SK-N-MC (cell line): ENCODE results near the gene C22orf42.
"Not testable (repeated sequence)": the region's sequence is repeated elsewhere in the genome, so short reads cannot be mapped to it uniquely, and the experiment has no call there.

Experiments used
- DNase-seq: peaks from one replicate; pipeline ENCODE4 v3.0.0-alpha.2; 2011; ENCODE audit warnings: low read depth, low spot score
- H3K27ac ChIP-seq: fragments of 200-600 bp; sonication (generic); 2 replicates; pipeline ENCODE4 v1.5.1; 2016; ENCODE audit warnings: mixed run types
- H3K36me3 ChIP-seq: fragments of 200-600 bp; sonication (generic); 2 replicates; pipeline ENCODE4 v1.6.1; 2017; ENCODE audit warnings: antibody characterized with exemption, low read length, mixed read lengths; ENCODE audit not compliant: insufficient read depth
- H3K4me3 ChIP-seq: fragments of 200-600 bp; sonication (generic); 2 replicates; pipeline ENCODE4 v1.5.1; 2016
- H3K9ac ChIP-seq: fragments of 200-600 bp; sonication (generic); 2 replicates; pipeline ENCODE4 v1.8.0; 2017; ENCODE audit warnings: mixed run types, mixed read lengths; ENCODE audit not compliant: insufficient read length
- H3K9me3 ChIP-seq: fragments of 200-600 bp; sonication (generic); 2 replicates; pipeline ENCODE4 v1.6.1; 2017; ENCODE audit warnings: low read depth, mild to moderate bottlenecking, antibody characterized with exemption, low read length, moderate library complexity, mixed read lengths
- EZH2 ChIP-seq: fragments of 200-600 bp; sonication (generic); IDR thresholded peaks from one replicate; pipeline ENCODE4 v1.6.1; 2017; ENCODE audit warnings: antibody characterized with exemption
- FOXP2 ChIP-seq: optimal IDR thresholded peaks from 2 replicates; pipeline ENCODE3; 2011; ENCODE audit warnings: mild to moderate bottlenecking, moderate library complexity; ENCODE audit not compliant: insufficient read depth; ENCODE audit errors: extremely low read length, control extremely low read depth
- POLR2AphosphoS5 ChIP-seq: IDR thresholded peaks from 2 replicates; pipeline ENCODE4 v1.6.1; 2012; ENCODE audit warnings: mild to moderate bottlenecking, low read depth, low read length, borderline replicate concordance

The C22orf42 gene

DNA sequence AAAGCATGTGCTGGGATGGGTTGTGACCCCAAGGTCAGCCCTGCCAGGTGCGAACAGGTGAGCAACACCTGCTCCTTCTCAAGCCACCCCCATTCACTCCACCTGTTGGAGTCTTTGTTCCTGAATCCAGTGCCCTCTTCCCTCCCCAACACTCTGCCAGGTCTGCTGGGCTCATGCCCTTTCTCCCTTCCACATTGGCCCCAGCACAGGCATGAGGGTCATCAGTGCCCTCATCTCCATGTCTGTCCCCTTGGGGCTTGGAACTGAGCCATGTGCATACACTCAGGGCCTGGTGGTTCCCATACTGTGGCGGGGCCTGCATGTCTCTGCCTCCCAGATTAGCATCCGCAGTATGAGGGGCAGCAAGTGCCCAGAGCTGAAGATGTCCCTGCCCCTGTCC lies 26.7 kb upstream of the C22orf42 start:
- Histone ChIP-seq H3K36me3 (no peaks in the 10 kb centered on the region), H3K27ac (no peak overlapping the region), H3K4me3 (no peak overlapping the region), H3K9me3 (no peaks in the 10 kb centered on the region), H3K9ac (no peak overlapping the region)
- TF ChIP-seq EZH2 (no peak), POLR2AphosphoS5 (no peak), FOXP2 (no peak)
- no peak for DNase-seq

DNA sequence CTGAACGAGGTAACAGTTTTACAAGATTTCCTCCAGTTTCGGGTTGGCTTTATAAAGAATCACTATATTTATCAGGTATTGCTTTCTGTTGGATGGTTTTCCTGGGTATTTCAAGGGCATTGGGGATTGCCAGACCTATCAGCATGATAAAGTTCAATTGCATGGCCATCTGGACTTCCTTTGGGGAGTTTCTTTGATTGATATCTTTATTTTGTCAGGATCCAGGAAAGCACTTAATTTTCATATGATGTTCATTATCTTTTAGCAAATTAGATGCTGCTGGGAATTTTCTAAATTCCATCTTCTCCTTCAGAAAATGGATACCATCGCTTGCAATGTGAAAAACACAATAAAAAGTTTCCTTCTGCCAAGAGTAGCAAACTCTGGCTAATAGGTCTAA lies 24.5 kb upstream of the C22orf42 start:
- no peak overlapping the region for H3K4me3 ChIP-seq
- no peak overlapping the region for H3K9ac ChIP-seq
- no peak for DNase-seq
- H3K9me3 ChIP-seq, result no peaks in the 10 kb centered on the region
- no peaks in the 10 kb centered on the region for H3K36me3 ChIP-seq
- no peak overlapping the region for H3K27ac ChIP-seq
- TF ChIP-seq EZH2 (no peak), POLR2AphosphoS5 (no peak), FOXP2 (no peak)

DNA sequence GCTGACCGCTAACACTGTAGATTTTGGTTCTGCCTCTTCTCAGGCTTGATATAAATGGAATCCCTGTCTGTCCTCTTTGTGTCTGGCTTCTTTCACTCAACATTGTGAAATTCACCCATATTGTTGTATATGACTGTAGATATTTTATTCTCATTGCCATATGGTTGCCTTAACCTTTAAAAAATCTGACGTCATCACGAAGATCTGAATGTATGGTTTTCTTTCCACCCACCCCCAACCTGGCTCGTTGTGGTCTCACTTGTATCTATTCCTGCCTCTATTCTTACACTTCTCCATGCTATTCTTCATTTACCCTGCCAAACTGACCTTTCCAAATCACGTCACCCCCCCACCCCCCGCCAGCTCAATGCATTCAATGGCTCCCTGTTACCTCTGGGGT lies 21.9 kb upstream of the C22orf42 start:
- no peaks in the 10 kb centered on the region for H3K36me3 ChIP-seq
- no peak overlapping the region for H3K27ac ChIP-seq
- TF ChIP-seq EZH2, result no peak
- no peak for TF ChIP-seq FOXP2
- TF ChIP-seq POLR2AphosphoS5, result no peak
- no peaks in the 10 kb centered on the region for H3K9me3 ChIP-seq
- H3K4me3 ChIP-seq, result no peak overlapping the region
- no peak for DNase-seq
- no peak overlapping the region for H3K9ac ChIP-seq

DNA sequence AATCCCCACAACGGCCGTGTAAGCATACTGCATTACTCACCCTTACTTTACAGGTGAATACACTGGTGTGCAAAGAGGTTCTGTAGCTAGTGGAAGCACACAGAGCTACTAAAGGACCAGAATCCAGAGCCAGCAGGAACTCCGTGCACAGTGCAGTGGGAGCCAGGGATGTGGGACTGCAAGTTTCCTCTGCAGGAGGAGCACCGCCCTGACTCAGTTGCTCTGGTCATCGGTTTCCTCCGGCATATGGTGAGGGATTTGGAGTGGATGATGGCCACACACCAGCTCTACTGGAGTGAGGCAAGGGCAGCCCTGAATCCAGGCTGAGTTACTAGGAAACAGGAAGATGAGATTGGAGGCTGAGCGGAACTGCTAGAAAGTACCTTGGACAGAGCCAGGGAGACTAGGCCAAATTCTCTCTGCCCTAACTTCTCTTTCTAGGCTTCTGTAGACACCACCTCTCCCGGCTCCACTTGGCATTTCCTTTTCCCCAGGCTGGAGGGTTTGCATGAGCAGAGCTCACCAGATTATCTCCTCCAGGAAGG lies 18.2 kb upstream of the C22orf42 start:
- Histone ChIP-seq H3K9ac (no peak overlapping the region), H3K9me3 (no peaks in the 10 kb centered on the region), H3K36me3 (no peaks in the 10 kb centered on the region), H3K4me3 (no peak overlapping the region), H3K27ac (no peak overlapping the region)
- TF ChIP-seq POLR2AphosphoS5 (no peak), EZH2 (no peak), FOXP2 (no peak)
- DNase-seq, result no peak

DNA sequence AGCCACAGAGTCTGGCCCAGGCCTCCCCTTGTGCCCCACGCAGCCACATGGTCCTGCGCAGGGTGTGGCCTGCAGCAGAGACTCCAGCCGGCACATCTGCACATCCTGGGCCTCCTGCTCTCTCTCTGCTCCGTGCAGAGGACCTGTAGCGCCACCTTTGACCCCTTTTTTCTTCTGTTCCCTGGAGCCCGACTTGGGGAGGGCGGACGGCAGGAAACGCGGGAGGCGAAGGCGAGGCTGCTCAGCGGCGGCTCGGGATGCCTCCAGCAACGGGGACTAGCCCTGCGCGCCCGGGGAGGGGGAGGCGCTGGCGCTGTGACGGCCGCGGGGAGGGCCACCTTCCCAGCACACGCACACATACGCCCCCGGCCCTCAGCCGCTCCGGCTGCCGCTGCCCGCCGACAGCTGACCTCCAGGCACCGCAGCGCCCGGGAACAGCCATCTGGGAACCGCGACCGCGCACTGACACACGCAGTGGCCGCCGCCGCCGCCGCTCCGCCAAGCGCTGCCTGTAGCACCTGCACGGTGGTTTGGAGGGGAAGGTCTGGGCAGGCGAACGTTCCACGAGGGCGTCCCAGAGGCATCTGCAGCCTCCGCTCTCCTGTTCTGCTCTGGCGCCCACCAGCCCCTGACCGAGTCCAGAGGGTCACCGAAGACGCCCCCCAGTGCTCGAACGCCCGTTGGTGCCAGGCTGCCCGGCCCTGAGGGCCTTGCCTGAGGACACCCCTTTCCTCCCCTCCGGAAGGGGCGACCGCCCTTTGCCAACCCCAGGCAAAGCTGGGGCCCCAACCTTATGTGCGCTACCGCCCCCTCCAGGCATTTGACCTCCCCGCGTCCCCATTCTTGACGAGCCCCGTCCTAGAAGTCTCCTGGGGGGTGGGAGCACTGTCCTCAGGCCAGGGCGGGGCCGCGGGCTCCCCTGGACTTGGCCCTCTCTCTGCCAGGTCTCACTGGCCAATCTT lies 16.9 kb upstream of the C22orf42 start:
- TF ChIP-seq POLR2AphosphoS5 (no peak), FOXP2 (no peak)
- no peaks in the 10 kb centered on the region for H3K9me3 ChIP-seq
- no peak overlapping the region for H3K27ac ChIP-seq
- H3K36me3 ChIP-seq, result no peaks in the 10 kb centered on the region
- H3K4me3 ChIP-seq, result no peak overlapping the region
- no peak overlapping the region for H3K9ac ChIP-seq
- DNase-seq, result no peak

DNA sequence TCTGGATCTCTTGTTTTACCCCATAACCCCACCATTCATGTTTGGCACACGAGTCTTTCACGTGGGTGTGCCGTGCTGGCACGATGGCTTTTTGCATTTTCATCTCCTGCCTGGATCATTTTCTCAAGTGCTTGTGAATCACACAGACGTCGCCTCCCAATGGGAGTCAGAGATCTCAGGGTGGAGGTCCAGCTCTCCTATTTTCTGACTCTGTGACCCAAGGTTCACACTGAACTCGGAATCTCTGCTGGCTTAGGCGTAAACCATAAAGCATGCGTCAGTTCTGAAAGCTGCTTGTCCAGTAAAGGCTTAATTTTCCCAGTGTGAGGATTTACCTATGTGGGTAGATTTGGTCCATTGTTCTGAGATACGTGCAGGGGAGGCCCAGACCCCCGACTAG lies 16.0 kb upstream of the C22orf42 start:
- no peak overlapping the region for H3K27ac ChIP-seq
- H3K36me3 ChIP-seq, result no peaks in the 10 kb centered on the region
- no peaks in the 10 kb centered on the region for H3K9me3 ChIP-seq
- no peak overlapping the region for H3K9ac ChIP-seq
- H3K4me3 ChIP-seq, result no peak overlapping the region
- no peak for TF ChIP-seq POLR2AphosphoS5
- no peak for TF ChIP-seq FOXP2
- TF ChIP-seq EZH2, result no peak
- DNase-seq, result no peak

DNA sequence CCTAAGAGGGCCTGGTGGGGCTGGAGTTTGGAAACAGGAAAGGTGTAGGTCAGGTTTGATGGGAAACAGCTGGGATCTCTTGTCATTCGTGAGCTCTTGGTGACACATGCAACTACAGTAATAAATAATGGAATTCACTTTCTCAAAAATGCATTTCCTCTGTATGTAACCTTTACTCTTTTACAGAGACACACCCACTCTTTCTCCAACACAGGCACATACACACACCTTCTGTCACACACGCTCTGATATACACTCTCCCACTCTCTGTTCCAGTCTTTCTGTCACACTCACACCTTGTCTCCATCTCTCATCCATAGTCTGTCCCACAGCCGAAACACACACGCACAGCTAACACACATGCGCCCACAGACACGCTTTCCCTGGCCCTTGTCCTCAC lies 6.6 kb upstream of the C22orf42 start:
- Histone ChIP-seq H3K4me3 (no peak overlapping the region), H3K36me3 (no peaks in the 10 kb centered on the region), H3K9ac (no peak overlapping the region), H3K9me3 (no peaks in the 10 kb centered on the region), H3K27ac (no peak overlapping the region)
- TF ChIP-seq FOXP2, result no peak
- no peak for TF ChIP-seq EZH2
- TF ChIP-seq POLR2AphosphoS5, result no peak
- no peak for DNase-seq

DNA sequence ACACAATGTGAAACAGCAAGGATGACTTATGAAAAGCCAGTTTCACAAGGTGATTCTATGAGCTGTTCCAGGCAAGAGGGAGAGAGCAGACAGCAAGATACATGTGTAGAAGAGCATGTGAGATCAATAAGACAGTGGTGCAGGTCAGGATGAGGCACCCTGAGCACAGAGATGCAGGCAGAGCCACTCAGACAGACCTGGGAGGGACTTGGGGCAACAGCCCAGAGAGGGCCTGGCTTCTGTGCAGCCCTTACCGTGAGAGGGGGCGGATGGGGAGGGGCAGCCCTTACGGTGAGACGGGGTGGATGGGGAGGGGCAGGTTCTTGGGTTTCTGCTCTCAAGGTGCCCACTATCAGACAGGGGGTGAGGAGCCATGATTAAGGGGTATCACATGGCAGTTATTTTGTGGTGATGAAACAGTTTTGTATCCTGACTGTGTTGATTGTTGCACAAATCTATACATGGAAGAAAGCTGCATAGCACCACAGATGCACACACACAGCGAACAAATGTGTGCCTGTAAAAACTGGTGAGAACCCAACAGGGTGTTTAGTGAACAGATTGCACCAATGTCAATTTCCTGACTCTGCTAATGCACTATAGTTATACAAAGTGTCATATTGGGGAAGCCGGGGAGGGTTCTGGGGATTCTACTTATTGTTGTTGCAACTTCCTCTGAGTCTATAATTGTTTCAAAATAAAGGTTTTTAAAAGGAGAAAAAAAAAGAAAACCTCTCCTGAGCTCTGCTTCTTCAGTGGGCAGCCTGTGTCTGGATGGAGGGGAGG lies 5.2 kb upstream of the C22orf42 start:
- Histone ChIP-seq H3K9me3 (no peaks in the 10 kb centered on the region), H3K4me3 (no peak overlapping the region), H3K27ac (no peak overlapping the region), H3K36me3 (no peaks in the 10 kb centered on the region), H3K9ac (no peak overlapping the region)
- TF ChIP-seq EZH2 (no peak), POLR2AphosphoS5 (no peak), FOXP2 (no peak)
- DNase-seq, result no peak

DNA sequence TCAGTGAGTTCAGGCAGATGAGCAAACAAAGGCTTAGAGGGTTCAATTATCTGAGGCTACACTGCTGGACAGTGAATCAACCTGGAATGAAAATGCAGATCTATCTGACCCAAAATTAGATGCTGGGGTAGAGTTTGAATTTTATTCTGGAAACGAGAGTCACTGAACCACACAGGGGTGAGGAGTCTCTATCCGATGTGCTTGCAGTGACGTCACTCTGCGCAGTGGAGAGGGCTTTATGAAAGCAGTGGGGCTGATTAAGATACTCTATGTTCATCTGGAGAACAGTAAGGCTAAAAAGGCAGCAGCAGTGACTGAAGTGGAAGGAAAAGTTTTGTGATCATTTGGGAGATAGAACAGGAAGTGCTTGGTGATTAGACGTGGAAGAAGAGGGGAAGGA lies 1.3 kb upstream of the C22orf42 start:
- not testable (repeated sequence) for H3K36me3 ChIP-seq, DNase-seq, H3K27ac ChIP-seq, H3K9ac ChIP-seq, H3K9me3 ChIP-seq, H3K4me3 ChIP-seq

DNA sequence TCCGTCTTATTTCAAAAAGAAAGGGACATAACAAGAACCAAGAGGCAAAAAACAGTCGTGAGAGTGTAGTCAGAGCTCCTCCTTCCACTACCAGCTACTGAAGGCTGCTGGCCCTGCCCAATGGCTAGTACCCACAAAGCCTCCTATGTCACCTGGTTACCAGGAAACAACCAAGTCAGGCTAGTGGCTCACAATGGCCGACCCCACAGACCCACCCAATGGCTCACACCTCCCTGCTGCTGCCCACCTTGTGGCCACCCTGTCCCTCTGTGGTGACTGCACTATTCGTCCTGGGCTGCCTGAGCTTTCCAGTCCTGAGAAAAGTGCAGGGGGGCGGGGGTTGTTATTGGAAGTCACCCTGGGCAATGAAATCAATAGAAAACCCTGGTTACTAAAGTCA lies 1.5 kb downstream of the C22orf42 start:
- H3K9me3 ChIP-seq, H3K9ac ChIP-seq, H3K4me3 ChIP-seq, H3K27ac ChIP-seq, H3K36me3 ChIP-seq, DNase-seq: not testable (repeated sequence)

DNA sequence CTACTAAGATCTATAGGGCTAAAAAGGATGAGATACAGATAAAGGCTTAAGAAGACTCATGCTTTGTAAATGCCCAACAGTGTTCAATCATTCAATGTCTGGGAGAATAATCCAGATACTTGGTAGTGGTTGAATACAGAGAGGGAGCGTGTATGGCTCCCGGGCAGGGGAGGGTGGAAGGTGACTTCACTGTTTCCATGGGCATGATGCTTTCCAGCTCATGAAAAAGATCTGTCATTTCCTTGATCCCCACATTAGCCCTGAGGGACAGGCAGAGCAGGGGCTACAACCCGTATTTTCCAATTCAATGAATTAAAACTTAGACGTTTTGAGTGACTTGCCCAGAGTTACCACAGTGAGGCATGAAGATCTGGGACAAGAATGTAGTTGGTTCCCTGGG lies 4.4 kb downstream of the C22orf42 start:
- H3K36me3 ChIP-seq, H3K9ac ChIP-seq, H3K4me3 ChIP-seq: not testable (repeated sequence)

More for the DNA sequence above, 4.4 kb downstream of the C22orf42 start:
- not testable (repeated sequence) for H3K27ac ChIP-seq, DNase-seq, H3K9me3 ChIP-seq
